Large intestine (tissue), 3 donors: ENCODE data around the gene SMPX. TPM values are rescaled to one million over a fixed set of nuclear protein-coding genes. Genes with fewer than 3 reads are reported as not detected.

Experiments used
- DNase-seq, 2 donors: peaks; one replicate each; pipeline versions ENCODE4 v3.0.0 to v3.0.0-alpha.2; 2013
- H3K27ac ChIP-seq: one replicate; pipeline ENCODE4 v1.5.1; 2013; ENCODE audit warnings: low read length
- H3K27me3 ChIP-seq: 2 replicates; pipeline ENCODE4 v1.6.1; 2013; ENCODE audit warnings: low read length; ENCODE audit not compliant: control insufficient read depth, insufficient read depth
- H3K36me3 ChIP-seq: 2 replicates; pipeline ENCODE4 v1.6.1; 2013; ENCODE audit warnings: low read length; ENCODE audit not compliant: control insufficient read depth, insufficient read depth
- H3K4me1 ChIP-seq: one replicate; pipeline ENCODE4 v1.6.1; 2013; ENCODE audit warnings: low read length; ENCODE audit not compliant: control insufficient read depth, insufficient read depth
- H3K4me3 ChIP-seq: one replicate; pipeline ENCODE4 v1.5.1; 2013; ENCODE audit warnings: low read length
- H3K9me3 ChIP-seq: one replicate; pipeline ENCODE4 v1.6.1; 2013; ENCODE audit warnings: mild to moderate bottlenecking, low read depth, low read length, moderate library complexity; ENCODE audit not compliant: control insufficient read depth
- WGBS: methylation state at CpG from one replicate; pipeline ENCODE4 v1.1.5; 2013; ENCODE audit warnings: low lambda C conversion rate; ENCODE audit not compliant: insufficient coverage; 5-methylcytosine and 5-hydroxymethylcytosine counted together
- polyA plus RNA-seq: library from polyadenylated mRNA; unstranded; fragments of 120-200 nt; gene quantifications from one replicate; pipeline ENCODE4 v1.2.1, GENCODE V29; 2013

Gene SMPX
- polyA plus RNA-seq, 1 donor, result 4.9 TPM

GRCh38 chrX:21735038-21735767 is 22.7 kb downstream of the SMPX start:
- Histone ChIP-seq H3K36me3 (no peaks in the 10 kb centered on the region), H3K4me1 (peaks cover 10% of the 10 kb centered on the region), H3K27me3 (no peaks in the 10 kb centered on the region), H3K4me3 (no peak overlapping the region), H3K27ac (peak overlapping the region; percentile 72), H3K9me3 (no peaks in the 10 kb centered on the region)
- no peak for DNase-seq
- no CpG with 5 or more reads among the region's 5 CpGs for WGBS

- Histone ChIP-seq H3K9me3 (no peaks in the 10 kb centered on the region), H3K27me3 (no peaks in the 10 kb centered on the region), H3K4me1 (peaks cover 10% of the 10 kb centered on the region), H3K36me3 (no peaks in the 10 kb centered on the region), H3K27ac (peak overlapping the region; percentile 72), H3K4me3 (no peak overlapping the region)
- WGBS, result no CpG with 5 or more reads among the region's 2 CpGs
- peak; percentile 35 to 65 for DNase-seq
These were observed 23.7 kb downstream of the SMPX start for GRCh38 chrX:21734175-21734574.

GRCh38 chrX:21733705-21734104 is 24.2 kb downstream of the SMPX start:
- Histone ChIP-seq H3K27ac (peak overlapping the region; percentile 72), H3K27me3 (no peaks in the 10 kb centered on the region), H3K4me3 (no peak overlapping the region), H3K36me3 (no peaks in the 10 kb centered on the region), H3K4me1 (peaks cover 10% of the 10 kb centered on the region), H3K9me3 (no peaks in the 10 kb centered on the region)
- no CpG with 5 or more reads among the region's 1 CpG for WGBS
- no peak for DNase-seq

- H3K36me3 ChIP-seq, result no peaks in the 10 kb centered on the region
- H3K9me3 ChIP-seq, result no peaks in the 10 kb centered on the region
- H3K4me1 ChIP-seq, result peaks cover 10% of the 10 kb centered on the region
- no peak overlapping the region for H3K27ac ChIP-seq
- no peaks in the 10 kb centered on the region for H3K27me3 ChIP-seq
- H3K4me3 ChIP-seq, result no peak overlapping the region
- no peak for DNase-seq
These were observed 27.9 kb downstream of the SMPX start for GRCh38 chrX:21730026-21730425.

GRCh38 chrX:21728276-21728968 is 29.5 kb downstream of the SMPX start:
- H3K4me3 ChIP-seq, result no peak overlapping the region
- no peaks in the 10 kb centered on the region for H3K27me3 ChIP-seq
- peaks cover 3% of the 10 kb centered on the region for H3K4me1 ChIP-seq
- WGBS, result no CpG with 5 or more reads among the region's 3 CpGs
- no peak overlapping the region for H3K27ac ChIP-seq
- H3K9me3 ChIP-seq, result no peaks in the 10 kb centered on the region
- no peak for DNase-seq
- H3K36me3 ChIP-seq, result no peaks in the 10 kb centered on the region

GRCh38 chrX:21725916-21726315 is 32.0 kb downstream of the SMPX start:
- Histone ChIP-seq H3K27ac (no peak overlapping the region), H3K9me3 (no peaks in the 10 kb centered on the region), H3K27me3 (no peaks in the 10 kb centered on the region), H3K4me3 (no peak overlapping the region), H3K4me1 (no peaks in the 10 kb centered on the region), H3K36me3 (no peaks in the 10 kb centered on the region)
- no peak for DNase-seq
- no CpG with 5 or more reads among the region's 6 CpGs for WGBS

- Histone ChIP-seq H3K4me1 (no peaks in the 10 kb centered on the region), H3K36me3 (no peaks in the 10 kb centered on the region), H3K4me3 (no peak overlapping the region), H3K27ac (no peak overlapping the region), H3K9me3 (no peaks in the 10 kb centered on the region), H3K27me3 (no peaks in the 10 kb centered on the region)
- WGBS, result no CpG with 5 or more reads among the region's 2 CpGs
- peak in 1 of 2 donors; percentile 12 for DNase-seq
These were observed 32.4 kb downstream of the SMPX start for GRCh38 chrX:21725496-21725895.

GRCh38 chrX:21723814-21724213 is 34.1 kb downstream of the SMPX start:
- Histone ChIP-seq H3K4me3 (no peak overlapping the region), H3K36me3 (no peaks in the 10 kb centered on the region), H3K9me3 (no peaks in the 10 kb centered on the region), H3K4me1 (no peaks in the 10 kb centered on the region), H3K27me3 (no peaks in the 10 kb centered on the region), H3K27ac (no peak overlapping the region)
- no peak for DNase-seq
- no CpG with 5 or more reads among the region's 4 CpGs for WGBS

GRCh38 chrX:21723084-21723483 is 34.8 kb downstream of the SMPX start:
- Histone ChIP-seq H3K9me3 (no peaks in the 10 kb centered on the region), H3K36me3 (no peaks in the 10 kb centered on the region), H3K27me3 (no peaks in the 10 kb centered on the region), H3K27ac (no peak overlapping the region), H3K4me3 (no peak overlapping the region), H3K4me1 (no peaks in the 10 kb centered on the region)
- no peak for DNase-seq

GRCh38 chrX:21721195-21721594 is 36.7 kb downstream of the SMPX start:
- H3K27ac ChIP-seq, result no peak overlapping the region
- H3K9me3 ChIP-seq, result no peaks in the 10 kb centered on the region
- H3K27me3 ChIP-seq, result no peaks in the 10 kb centered on the region
- H3K36me3 ChIP-seq, result no peaks in the 10 kb centered on the region
- H3K4me3 ChIP-seq, result no peak overlapping the region
- DNase-seq, result no peak
- WGBS, result no CpG with 5 or more reads among the region's 3 CpGs
- no peaks in the 10 kb centered on the region for H3K4me1 ChIP-seq

GRCh38 chrX:21718575-21718974 is 39.3 kb downstream of the SMPX start:
- H3K27me3 ChIP-seq, result no peaks in the 10 kb centered on the region
- no CpG with 5 or more reads among the region's 5 CpGs for WGBS
- DNase-seq, result no peak
- H3K27ac ChIP-seq, result no peak overlapping the region
- H3K9me3 ChIP-seq, result no peaks in the 10 kb centered on the region
- H3K4me3 ChIP-seq, result no peak overlapping the region
- no peaks in the 10 kb centered on the region for H3K4me1 ChIP-seq
- H3K36me3 ChIP-seq, result no peaks in the 10 kb centered on the region
